Fibroblast of lung (primary cell): ENCODE results near the gene CYB561D2.

Experiments
- EZH2 ChIP-seq: IDR thresholded peaks from 2 replicates; pipeline ENCODE4 v1.5.1; 2012; ENCODE audit warnings: low read length, control low read depth, mild to moderate bottlenecking; ENCODE audit errors: missing control alignments
- TF ChIP-seq, protein P1 (sequence below), 2 donors: IDR thresholded peaks in 1 of 2; conservative IDR thresholded peaks in 1 of 2; 1 replicate in 1 of 2; 2 replicates in 1 of 2; pipeline ENCODE4 v1.5.1; 2011 to 2012; ENCODE audit warnings: low read length in 2 of 2, control low read depth in 1 of 2, inconsistent platforms in 1 of 2, low read depth in 1 of 2, mild to moderate bottlenecking in 1 of 2

DNA sequence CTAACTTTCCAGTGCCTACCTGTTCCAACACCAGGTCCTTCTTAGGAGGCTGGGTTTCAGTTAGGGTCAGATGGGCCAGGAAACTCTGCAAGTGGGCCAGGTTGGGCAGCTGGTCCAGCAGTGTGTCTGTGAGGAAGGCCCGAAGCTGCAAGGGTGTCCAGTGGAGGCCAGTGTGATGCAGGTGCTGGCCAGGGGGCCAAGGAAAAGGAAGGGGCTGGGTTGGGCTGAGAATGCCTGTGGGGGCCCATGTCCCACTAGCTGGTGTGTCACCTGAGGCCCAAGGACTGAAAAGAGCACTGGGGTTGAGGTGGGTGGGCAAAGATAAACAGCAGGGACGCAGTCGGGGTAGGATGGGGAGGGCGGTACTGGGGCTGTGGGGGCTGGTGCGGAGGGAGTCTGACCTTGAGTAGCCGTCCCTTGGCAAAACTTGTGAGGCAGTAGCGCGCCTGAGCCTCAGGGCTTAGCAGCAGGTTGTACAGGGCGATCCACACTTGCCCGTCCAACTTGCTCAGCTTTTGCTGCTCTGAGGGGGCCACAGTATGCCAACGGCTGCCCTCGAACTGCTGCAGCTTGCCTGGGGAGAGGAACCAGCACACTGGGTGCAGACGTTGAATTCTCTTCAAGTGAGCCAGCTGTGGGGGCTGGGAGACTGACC lies 8.5 kb upstream of the CYB561D2 start:
- TF ChIP-seq, protein P1, sequence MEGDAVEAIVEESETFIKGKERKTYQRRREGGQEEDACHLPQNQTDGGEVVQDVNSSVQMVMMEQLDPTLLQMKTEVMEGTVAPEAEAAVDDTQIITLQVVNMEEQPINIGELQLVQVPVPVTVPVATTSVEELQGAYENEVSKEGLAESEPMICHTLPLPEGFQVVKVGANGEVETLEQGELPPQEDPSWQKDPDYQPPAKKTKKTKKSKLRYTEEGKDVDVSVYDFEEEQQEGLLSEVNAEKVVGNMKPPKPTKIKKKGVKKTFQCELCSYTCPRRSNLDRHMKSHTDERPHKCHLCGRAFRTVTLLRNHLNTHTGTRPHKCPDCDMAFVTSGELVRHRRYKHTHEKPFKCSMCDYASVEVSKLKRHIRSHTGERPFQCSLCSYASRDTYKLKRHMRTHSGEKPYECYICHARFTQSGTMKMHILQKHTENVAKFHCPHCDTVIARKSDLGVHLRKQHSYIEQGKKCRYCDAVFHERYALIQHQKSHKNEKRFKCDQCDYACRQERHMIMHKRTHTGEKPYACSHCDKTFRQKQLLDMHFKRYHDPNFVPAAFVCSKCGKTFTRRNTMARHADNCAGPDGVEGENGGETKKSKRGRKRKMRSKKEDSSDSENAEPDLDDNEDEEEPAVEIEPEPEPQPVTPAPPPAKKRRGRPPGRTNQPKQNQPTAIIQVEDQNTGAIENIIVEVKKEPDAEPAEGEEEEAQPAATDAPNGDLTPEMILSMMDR (conservative IDR thresholded peaks at IDR 0.05 in 1 of 2, IDR thresholded peaks at IDR 0.05 in 1 of 2; ENCODE audit: low read depth in 1 of 2, low read length in 2 of 2), result no peak
- no peak for TF ChIP-seq EZH2
